Colon (tissue), 2 donors: ENCODE data around the gene PPM1F.
"Not testable (repeated sequence)": the region's sequence is repeated elsewhere in the genome, so short reads cannot be mapped to it uniquely, and the experiment has no call there.

ENCODE experiments used
- FAIRE-seq: peaks from 2 replicates; lab custom pipeline; 2012; peaks lifted over from hg19 to GRCh38; lab: Jason Lieb, UNC
- donor health status: control.
- donor health status: control.

PPM1F gene

DNA sequence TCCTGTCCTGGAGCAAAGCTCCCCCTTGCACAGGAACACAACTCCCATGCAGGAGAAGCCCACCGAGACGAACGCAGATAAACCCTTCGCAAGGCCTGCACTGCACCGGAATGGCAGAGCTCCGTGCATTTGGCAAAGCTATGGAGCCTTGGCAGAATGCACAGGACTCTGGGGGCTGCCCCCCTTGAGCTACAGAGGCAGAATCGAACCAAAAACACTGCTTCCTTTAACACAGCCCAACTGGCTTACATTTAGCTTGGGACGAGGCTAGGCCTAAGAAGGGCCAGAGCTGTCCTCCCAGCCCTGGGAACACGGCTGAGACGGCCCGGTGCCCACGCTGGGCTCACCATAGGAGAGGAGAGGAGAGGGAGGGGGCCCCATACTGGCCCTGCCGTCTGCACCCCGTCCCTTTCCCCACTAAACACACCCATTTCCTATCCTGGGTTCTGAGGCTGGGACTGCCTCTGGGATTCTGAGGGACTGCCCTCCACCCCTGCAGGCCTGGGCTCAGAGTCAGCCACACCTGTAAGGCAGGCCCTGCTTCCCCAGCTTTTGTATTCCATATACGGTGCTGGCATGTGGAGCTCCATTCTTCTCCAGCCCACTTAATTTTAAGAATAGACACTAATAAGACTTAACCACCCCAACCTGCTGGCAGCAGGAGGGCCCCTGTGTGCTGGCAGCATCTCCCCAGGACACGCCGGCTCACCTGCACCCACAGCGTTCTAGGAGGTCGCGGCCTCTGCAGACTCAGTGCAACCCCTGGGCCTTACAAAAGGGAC lies 32.9 kb downstream of the PPM1F start:
- no peak for FAIRE-seq

DNA sequence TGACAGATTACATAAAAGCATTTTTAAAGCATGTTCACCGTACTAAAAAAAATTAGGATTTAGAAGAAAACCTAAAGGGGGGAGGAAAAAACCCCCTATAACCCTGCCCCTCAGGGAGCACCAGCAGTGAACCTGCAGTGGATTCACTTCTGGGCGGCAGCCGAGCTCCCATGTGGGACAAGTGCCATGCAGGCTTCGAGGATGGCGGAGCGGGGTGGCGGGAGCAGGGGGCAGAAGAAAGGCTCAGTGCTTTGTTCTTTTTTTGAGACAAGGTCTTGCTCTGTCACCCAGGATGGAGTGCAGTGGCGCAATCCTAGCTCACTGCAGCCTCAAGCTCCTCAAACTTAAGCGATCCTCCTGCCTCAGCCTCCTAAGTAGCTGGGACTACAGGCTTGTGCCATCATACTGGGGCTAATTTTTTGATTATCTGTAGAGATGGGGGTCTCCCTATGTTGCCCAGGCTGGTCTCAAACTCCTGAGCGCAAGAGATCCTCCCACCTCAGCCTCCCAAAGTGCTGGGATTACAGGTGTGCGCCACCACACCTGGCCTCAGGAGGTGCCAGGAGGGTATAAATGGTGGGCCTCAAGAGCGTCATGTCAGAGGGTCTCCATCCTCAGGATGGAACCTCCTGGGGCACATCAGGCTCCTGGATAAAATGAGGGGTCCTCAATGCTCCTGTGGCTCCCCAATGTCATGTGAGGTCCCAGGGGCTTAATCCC lies 34.0 kb downstream of the PPM1F start:
- no peak for FAIRE-seq

DNA sequence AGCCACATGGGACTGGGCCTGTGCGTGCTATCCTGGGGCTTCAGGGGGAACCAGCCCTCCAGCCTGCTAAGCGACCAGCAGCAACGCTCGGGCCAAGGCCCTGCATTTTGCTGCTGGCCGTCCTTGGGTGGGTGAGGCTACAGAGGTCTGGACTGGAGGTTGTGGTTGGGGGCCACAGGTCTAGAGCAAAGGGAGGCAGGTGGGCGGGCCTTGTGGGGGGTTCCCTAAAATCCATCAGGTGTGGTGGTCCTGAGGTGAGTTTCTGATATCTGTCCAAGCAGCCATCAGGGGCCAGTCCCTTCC lies 34.7 kb downstream of the PPM1F start:
- no peak for FAIRE-seq

DNA sequence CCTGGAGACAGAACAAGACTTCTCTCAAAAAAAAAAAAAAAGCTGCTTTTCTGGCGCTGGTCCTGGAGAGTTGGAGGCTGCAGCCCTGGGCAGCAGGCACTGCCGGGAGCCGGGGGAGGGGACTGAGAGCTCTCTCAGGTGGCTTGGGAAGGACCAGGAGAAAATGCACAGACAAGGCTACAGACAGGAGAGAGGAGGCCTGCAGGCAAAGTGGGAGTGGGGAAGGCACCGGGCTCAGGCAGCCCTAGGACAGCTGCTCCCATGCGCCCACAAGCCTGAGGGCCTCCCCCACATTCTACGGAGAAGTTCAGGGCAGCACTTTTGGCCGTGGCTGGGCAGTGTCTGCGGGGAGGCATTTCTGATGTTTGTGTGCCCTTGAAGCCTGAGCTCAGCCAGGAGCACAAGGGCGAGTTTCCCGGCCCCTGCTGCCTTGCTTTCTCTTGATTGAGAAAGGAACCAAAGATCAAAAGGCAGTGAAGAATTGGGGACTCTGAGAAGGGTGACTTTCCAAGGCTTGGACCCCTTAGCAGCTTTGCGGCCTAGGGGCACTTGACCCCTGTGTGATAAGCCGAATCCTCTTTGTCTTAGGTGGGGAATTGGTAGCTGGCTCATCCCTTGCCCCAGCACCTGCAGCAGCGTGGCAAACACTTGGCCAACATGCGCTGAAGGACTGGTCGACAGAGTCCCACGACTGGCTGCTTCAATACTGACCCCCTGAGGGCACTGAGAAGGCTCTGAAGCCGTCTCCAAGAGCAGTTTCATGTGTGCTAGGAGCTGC lies 35.3 kb downstream of the PPM1F start:
- FAIRE-seq, result no peak

DNA sequence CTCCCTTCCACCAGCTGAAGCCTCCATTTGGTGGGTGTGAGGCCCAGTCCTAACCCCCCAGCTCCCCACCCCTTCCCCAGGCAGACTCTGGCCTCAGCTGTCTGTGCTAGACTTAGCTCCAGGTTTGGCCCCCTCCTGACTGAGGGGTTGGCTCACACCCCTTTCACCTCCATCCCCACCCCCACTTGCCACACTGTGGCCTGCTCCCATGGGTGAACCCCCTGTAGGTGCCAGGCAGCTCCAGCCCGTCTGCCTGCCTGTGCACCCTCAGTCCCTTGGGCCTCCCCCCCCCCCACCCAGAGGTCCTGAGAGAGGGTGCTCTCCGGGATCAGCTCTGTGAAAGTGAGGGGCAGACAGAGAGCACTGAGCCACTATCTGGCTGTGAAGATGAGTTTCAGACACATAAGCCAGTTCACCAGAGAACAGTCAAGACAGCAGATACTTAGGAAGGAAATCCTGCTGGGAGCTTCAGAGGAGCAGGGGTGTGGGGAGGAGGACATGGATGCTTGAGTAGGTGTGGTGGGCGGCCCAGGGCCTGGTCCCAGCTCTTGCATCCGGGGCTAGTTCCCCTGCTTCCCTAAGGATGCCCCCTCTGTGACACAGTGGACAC lies 36.2 kb downstream of the PPM1F start:
- FAIRE-seq, result no peak

DNA sequence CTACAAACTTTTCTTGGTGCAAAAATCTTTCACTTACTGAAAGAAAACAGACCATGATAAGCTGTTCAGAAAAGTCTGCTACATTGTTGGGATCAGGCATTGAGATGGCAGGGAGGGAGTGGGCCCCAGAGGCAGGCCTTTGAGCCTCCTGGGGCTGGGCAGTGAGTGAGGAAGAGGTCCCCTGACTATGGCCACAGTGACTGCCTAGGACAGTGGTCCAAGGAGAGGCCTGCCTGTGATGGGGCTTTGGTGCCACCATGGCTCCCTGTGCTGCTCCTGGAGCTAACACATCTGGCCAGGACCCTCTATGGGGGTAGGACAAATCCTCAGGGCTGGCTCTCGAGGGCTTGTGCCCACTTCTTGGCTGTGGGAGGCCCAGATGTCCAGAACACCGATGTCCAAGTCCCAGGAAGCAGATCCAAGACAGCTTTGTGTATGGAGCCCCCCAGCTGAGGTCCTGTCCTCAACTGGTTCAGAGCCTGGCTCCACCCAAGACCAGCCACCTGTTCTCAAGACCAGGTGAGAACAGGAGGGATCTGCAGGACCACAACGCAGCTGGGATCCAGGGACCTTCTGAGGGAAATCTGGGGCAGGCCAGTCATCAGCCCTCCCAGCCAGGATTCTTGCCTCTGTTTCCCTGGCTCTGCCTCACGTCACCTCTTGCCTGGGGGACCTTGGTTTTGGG lies 36.9 kb downstream of the PPM1F start:
- no peak for FAIRE-seq

DNA sequence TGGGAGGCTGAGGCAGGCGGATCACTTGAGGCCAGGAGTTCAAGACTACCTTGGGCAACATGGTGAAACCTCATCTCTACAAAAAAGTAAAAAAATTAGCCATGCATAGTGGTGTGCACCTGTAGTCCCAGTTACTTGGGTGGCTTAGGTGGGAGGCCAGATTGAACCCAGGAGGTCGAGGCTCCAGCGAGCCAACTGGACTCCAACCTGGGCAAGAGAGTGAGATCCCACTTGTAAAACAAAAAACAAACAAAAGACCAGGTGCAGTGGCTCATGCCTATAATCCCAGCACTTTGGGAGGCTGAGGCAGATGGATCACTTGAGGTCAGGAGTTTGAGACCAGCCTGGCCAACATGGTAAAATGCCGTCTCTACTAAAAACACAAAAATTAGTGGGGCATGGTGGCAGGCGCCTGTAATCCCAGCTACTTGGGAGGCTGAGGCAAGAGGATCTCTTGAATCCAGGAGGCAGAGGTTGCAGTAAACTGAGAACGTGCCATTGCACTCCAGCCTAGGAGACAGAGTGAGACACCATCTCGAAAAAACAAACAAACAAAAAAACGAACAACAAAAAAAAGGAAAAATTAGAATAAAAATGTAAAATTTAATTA lies 38.5 kb downstream of the PPM1F start:
- not testable (repeated sequence) for FAIRE-seq

DNA sequence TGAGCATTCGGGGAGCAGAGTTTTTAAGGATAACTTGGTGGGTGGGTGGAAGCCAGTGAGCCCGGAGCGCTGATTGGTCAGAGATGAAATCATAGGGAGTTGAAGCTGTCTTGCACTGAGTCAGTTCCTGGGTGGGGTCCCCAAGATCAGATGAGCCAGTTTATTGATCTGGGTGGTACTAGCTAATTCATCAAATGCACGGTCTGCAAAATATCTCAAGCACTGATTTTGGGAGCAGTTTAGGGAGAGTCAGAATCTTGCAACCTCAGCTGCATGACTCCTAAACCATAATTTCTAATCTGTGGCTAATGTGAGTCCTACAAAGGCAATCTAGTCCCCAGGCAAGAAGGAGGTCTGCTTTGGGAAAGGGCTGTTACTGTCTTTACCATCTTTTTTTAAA lies 42.3 kb downstream of the PPM1F start:
- FAIRE-seq, result not testable (repeated sequence)

DNA sequence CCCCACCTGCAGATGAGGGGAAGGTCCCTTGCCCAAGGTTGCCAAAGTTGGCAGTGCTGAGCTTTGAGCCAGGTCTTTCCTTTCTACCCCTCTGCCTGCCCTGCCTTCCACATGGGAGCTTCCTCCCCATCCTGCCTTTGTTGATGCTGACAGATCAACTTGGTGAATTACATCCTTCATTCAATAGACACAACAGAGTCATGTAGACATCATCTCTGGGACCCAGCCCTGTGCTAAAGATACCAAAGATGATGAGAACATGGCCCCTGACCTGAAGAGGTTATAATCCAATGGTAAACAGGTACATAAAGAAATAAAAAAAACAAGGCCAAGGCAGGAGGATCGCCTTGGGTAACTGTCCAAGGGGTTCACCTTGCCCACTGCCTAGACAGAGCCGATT lies 42.8 kb downstream of the PPM1F start:
- FAIRE-seq, result no peak

DNA sequence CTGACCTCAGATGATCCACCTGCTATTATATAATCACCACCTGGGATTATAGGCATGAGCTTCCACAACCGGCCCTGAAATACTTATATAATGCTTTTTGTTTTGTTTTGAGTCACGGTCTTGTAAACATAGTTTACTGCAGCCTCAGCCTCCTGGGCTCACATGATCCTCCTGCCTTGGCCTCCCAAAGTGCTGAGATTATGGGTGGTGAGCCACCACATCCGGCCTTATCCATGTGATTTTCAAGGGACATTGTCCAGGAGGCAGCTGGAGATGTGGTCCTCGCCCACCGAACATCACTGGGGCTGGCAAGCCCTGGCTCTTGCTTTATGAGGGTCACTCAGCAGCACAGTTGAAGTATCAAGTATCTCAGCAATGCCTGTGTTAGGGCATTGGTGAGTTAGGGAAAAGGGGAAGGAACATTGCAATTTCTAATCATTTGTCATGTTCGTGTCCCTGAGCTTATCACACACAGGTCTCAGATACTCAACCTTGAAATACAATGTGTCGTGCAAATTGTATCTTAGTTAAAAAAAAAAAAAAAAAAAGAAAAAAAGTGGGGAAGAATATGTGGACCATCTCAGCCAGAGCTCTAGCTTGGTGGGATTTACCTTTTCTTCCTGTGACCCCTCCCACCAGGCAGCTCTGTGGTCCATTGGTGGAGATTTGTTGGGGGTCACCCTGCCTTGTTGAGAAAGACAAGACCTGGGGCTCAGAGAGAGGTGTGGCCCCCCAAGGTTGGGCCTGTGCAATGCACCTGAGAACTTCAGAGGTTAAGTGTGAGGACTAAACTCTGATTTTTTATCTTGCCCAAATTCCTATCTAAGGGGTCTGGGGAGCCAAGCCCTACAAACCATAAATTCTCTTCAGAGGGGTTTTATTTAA lies 44.8 kb downstream of the PPM1F start:
- no peak for FAIRE-seq

DNA sequence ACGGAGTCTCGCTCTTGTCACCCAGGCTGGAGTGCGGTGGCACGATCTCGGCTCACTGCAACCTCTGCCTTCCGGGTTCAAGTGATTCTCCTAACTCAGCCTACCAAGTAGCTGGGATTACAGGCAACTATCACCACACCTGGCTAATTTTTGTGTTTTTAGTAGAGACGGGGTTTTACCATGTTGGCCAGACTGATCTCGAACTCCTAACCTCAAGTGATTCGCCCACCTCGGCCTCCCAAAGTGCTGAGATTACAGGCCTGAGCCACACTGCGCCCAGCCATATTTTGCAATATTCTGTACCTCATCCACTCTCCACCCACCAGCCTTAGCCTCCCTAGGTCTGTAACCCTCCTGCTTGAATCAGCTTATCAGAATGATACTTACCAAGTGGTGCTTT lies 47.4 kb downstream of the PPM1F start:
- FAIRE-seq, result not testable (repeated sequence)

DNA sequence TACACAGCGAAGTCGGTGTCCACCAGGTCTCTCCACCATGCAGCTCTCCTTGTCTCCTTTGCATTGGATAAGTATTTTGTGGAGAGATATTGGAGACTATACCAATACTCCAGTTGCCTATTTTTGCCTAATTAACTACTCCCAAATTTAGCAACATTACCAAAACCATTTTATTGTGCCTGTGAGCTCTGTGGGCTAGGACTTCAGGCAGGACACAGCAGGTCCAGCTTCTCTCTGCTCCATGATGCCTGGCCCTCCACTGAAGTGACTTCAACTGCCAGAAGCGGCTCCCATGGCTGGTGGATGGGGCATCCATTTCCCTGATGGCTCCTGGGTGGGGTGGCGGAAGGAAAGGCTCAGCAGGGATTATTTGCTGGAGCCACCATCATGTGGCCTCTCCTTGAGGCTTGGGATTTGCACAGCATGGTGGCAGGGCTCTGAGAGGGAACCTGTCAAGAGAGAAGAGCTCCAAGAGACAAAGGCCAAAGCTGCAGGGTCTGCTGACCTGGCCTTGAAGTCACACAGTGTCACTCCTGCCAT lies 48.3 kb downstream of the PPM1F start:
- FAIRE-seq, result no peak

DNA sequence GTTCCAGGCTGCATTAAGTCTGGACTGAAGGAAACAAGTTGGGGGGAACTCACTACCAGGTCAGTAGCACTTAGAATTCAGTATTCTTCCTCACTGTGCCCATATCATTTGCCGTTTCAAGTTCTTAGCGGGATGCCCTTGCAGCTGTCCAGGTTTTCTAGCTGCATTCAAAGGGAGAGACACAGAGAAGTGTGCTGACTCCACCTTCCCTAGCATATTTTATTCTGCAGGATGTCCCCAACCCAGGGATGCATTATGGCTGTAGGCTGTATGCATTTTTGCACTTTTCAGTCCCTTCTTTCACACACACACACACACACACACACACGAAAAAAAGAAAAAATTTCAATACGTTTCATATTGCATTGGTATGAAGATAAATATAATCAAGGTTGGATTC lies 49.4 kb downstream of the PPM1F start:
- no peak for FAIRE-seq

DNA sequence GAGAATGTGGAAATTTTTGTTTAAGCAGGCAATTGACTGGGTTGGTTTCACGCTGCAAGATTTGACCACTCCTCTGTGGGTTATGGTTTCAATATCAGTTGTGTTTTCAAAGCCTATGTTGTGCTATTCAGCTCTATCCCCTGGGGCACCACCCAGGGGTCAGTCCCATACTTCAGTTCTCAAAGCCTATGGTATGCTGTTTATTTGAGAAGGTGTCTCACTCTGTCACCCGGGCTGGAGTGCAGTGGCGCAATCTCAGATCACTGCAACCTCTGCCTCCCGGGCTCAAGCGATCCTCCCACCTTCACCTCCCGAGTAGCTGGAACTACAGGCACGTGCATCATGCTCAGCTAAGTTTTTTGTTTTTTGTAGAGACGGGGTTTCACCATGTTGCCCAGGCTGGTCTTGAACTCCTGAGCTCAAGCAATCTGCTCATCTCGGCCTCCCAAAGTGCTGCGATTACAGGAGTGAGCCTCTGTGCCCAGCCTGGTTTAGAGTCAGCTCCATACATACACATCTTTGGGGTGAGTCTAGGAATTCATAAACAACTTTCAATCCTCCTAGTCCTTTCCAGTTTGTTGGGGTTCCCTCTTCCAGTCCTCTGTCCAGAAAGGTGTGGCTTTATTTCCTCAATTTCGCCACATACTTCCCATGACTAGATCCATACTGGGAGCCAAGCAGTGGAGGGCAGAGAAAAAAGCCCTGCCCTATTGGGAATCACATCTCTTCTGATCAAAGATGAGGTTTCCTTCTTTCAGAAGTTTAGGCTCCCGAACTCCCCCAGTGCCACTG lies 50.2 kb downstream of the PPM1F start:
- FAIRE-seq, result no peak

DNA sequence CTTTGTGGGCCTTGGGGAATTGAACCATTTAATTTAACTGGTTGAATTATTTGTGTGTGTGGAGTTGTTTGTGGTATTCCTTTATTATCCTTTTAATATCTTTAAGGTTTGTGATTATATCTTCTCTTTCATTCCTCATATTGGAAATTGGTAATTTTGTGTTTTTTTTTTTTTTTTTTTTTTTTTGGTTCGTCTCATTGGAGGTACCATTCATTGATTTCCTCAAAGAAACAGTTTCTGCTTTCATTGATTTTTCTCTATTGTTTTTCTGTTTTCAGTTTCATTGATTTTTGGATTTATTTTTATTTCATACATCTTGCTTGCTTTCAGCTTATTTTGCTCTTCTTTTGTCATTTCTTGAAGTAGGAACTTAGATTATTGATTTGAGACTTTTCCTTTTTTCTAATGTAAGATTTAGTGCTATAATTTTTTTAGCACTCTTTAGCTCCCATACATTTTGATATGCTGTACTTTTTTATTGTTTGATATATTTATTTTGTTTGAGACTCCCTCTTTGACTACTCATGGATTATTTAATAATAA lies 54.2 kb downstream of the PPM1F start:
- FAIRE-seq, result no peak

DNA sequence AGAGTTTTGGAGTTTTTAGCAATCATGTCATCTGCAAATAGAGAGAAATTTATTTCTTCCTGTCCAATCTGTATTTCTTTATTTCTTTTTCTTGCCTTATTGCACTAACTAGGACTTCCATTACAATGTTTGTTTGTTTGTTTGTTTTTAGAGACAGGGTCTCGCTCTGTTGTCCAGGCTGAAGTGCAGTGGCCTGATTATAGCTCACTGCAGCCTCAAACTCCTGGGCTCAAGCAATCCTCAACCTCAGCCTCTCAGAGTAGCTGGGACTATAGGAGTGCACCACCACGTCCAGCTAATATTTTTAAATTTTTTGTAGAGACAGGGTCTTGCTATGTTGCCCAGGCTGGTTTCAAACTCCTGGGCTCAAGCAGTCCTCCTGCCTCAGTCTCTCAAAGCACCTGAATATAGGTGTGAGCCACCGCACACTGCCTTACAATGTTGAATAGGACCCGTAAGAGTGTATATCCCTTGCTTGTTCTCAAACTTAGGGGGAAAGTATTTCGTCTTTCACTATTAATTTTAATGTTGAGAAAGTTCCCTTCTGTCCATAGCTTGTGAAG lies 55.6 kb downstream of the PPM1F start:
- no peak for FAIRE-seq

DNA sequence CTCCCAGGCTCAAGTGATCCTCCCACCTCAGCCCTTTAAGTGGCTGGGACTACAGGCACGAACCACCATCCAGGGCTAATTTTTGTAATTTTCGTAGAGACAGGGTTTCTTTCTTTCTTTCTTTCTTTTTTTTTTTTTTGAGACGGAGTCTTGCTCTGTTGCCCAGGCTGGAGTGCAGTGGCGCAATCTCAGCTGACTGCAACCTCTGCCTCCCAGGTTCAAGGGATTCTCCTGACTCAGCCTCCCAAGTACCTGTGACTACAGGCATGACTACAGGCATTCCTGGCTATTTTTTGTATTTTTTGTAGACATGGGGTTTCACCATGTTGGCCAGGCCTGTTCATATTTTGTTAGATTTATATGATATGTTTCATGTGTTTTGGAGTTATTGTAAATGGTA lies 56.4 kb downstream of the PPM1F start:
- FAIRE-seq, result not testable (repeated sequence)

DNA sequence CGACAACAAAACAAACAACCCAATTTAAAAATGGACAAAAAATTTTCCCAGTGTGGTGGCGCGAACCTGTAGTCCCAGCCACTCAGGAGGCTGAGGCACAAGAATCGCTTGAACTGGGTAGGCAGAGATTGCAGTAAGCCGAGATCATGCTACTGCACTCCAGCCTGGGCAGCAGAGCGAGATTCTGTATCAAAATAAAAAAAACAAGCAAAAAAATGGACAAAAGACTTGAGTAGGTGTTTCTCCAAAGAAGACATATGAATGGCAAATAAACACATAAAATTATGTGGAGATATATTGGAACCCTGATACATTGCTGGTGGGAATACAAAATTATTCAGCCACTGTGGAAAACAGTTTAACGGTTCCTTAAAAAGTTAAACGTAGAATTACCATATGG lies 57.8 kb downstream of the PPM1F start:
- no peak for FAIRE-seq
